ENCODE data around the gene SYNGR3. TPM values are rescaled to one million over a fixed set of nuclear protein-coding genes. Genes with fewer than 3 reads are reported as not detected.
A peak's percentile ranks its signal among the peaks of the same experiment; 100 is the strongest.

Gene SYNGR3
- polyA plus RNA-seq, 3 donors = 0.20 to 0.29 TPM; not detected in 1

- H3K27ac Mint-ChIP-seq = peak overlapping the region in 2 of 7 donors; percentile 70 to 83
- H3K27ac ChIP-seq (ENCODE audit: low read depth in 1 of 2, low read length in 2 of 2) = peak overlapping the region in 1 of 2 donors; percentile 26
- TF ChIP-seq CTCF (IDR thresholded peaks at IDR 0.05) = no peak
- H3K9me3 Mint-ChIP-seq = peaks cover 0 to 16% (median 11%) of the 10 kb centered on the region in 7 donors
- H3K9me3 ChIP-seq (replicated peaks in 1 of 2; ENCODE audit: control insufficient read depth in 1 of 2, insufficient read depth in 1 of 2, low read length in 2 of 2) = peaks cover 7 to 8% of the 10 kb centered on the region in 2 donors
- peak overlapping the region; percentile 64 for H3K4me2 ChIP-seq (replicated peaks; ENCODE audit: extremely low read depth, low read length, poor library complexity, severe bottlenecking)
- H3K36me3 ChIP-seq (replicated peaks in 1 of 2; ENCODE audit: control insufficient read depth in 1 of 2, insufficient read depth in 2 of 2, low read length in 2 of 2) = peaks cover under 1 to 5% of the 10 kb centered on the region in 2 donors
- intact Hi-C loops (cut with micrococcal nuclease) = no loop called here
- H3K4me1 Mint-ChIP-seq = peaks cover 14% of the 10 kb centered on the region
- H2AFZ ChIP-seq (ENCODE audit: insufficient read depth, low read depth, low read length, poor library complexity, severe bottlenecking) = peak overlapping the region; percentile 71
- WGBS (ENCODE audit: insufficient coverage) = 12% methylated on average over 22 of the region's 22 CpGs
- peaks cover 20 to 33% of the 10 kb centered on the region in 2 donors for H3K27me3 ChIP-seq (ENCODE audit: control insufficient read depth in 2 of 2, insufficient read depth in 2 of 2, low read length in 2 of 2)
- H4K20me1 ChIP-seq (ENCODE audit: insufficient read depth, low read length) = peaks cover 2% of the 10 kb centered on the region
- H3K4me3 ChIP-seq (replicated peaks in 1 of 3; ENCODE audit: low read depth in 2 of 3, low read length in 3 of 3) = peak overlapping the region in 2 of 3 experiments; percentile 5 to 57
- H3K4me3 Mint-ChIP-seq = peak overlapping the region; percentile 57 to 79
- peak overlapping the region; percentile 46 for H3K9ac ChIP-seq (ENCODE audit: insufficient read depth, low read length, poor library complexity, severe bottlenecking)
- H3K36me3 Mint-ChIP-seq = peaks cover 15 to 21% of the 10 kb centered on the region in 2 donors
- peaks cover 18% of the 10 kb centered on the region in 2 donors for H3K4me1 ChIP-seq (ENCODE audit: control insufficient read depth in 1 of 2, insufficient read depth in 2 of 2, low read length in 2 of 2)
- peaks cover 35 to 52% (median 42%) of the 10 kb centered on the region in 3 donors for H3K27me3 Mint-ChIP-seq (ENCODE audit: low read depth in 3 of 3)
- no peaks in the 10 kb centered on the region for H3K79me2 ChIP-seq (ENCODE audit: insufficient read depth, low read length)
- DNase-seq = no peak
These were observed 1.8 kb downstream of the SYNGR3 start for GRCh38 chr16:1991588-1991947.

- Histone ChIP-seq H3K4me3 (replicated peaks in 1 of 3; ENCODE audit: low read depth in 2 of 3, low read length in 3 of 3) (peak overlapping the region in 1 of 3 experiments; percentile 57), H3K36me3 (replicated peaks in 1 of 2; ENCODE audit: control insufficient read depth in 1 of 2, insufficient read depth in 2 of 2, low read length in 2 of 2) (peaks cover 0 to 5% of the 10 kb centered on the region in 2 donors), H3K4me1 (ENCODE audit: control insufficient read depth in 1 of 2, insufficient read depth in 2 of 2, low read length in 2 of 2) (peaks cover 18% of the 10 kb centered on the region in 2 donors), H3K27me3 (ENCODE audit: control insufficient read depth in 2 of 2, insufficient read depth in 2 of 2, low read length in 2 of 2) (peaks cover 20 to 33% of the 10 kb centered on the region in 2 donors), H3K9ac (ENCODE audit: insufficient read depth, low read length, poor library complexity, severe bottlenecking) (peak overlapping the region; percentile 46), H3K9me3 (replicated peaks in 1 of 2; ENCODE audit: control insufficient read depth in 1 of 2, insufficient read depth in 1 of 2, low read length in 2 of 2) (peaks cover 7 to 8% of the 10 kb centered on the region in 2 donors), H3K27ac (ENCODE audit: low read depth in 1 of 2, low read length in 2 of 2) (peak overlapping the region in 1 of 2 donors; percentile 26), H2AFZ (ENCODE audit: insufficient read depth, low read depth, low read length, poor library complexity, severe bottlenecking) (peak overlapping the region; percentile 71), H3K4me2 (replicated peaks; ENCODE audit: extremely low read depth, low read length, poor library complexity, severe bottlenecking) (peak overlapping the region; percentile 64), H4K20me1 (ENCODE audit: insufficient read depth, low read length) (peaks cover 2% of the 10 kb centered on the region), H3K79me2 (ENCODE audit: insufficient read depth, low read length) (no peaks in the 10 kb centered on the region)
- 5% methylated on average over 75 of the region's 96 CpGs for WGBS (ENCODE audit: insufficient coverage)
- H3K27me3 Mint-ChIP-seq (ENCODE audit: low read depth in 3 of 3) = peaks cover 35 to 52% (median 42%) of the 10 kb centered on the region in 3 donors
- H3K9me3 Mint-ChIP-seq = peaks cover 0 to 16% (median 11%) of the 10 kb centered on the region in 7 donors
- no peak for TF ChIP-seq CTCF (IDR thresholded peaks at IDR 0.05)
- DNase-seq = peak; percentile 90 to 96 (median 95)
- intact Hi-C loops (cut with micrococcal nuclease) = loop anchor here in 1 of 2 donors (2.0 kb wide), 1 partner anchor 49 kb away; the partner anchor contains the start of gene MSRB1
- H3K4me1 Mint-ChIP-seq = peaks cover 14% of the 10 kb centered on the region
- H3K4me3 Mint-ChIP-seq = peak overlapping the region; percentile 57 to 64
- peaks cover 15 to 21% of the 10 kb centered on the region in 2 donors for H3K36me3 Mint-ChIP-seq
- H3K27ac Mint-ChIP-seq = no peak overlapping the region
These were observed 2.4 kb downstream of the SYNGR3 start for GRCh38 chr16:1991948-1992703.

All from CD14-positive monocyte (primary cell).